ENCODE results near the gene MEG3. TPM values are rescaled to one million over a fixed set of nuclear protein-coding genes. Genes with fewer than 3 reads are reported as not detected.

The MEG3 gene
- total RNA-seq, 1 experiment from 2014 or later, result not detected

DNA sequence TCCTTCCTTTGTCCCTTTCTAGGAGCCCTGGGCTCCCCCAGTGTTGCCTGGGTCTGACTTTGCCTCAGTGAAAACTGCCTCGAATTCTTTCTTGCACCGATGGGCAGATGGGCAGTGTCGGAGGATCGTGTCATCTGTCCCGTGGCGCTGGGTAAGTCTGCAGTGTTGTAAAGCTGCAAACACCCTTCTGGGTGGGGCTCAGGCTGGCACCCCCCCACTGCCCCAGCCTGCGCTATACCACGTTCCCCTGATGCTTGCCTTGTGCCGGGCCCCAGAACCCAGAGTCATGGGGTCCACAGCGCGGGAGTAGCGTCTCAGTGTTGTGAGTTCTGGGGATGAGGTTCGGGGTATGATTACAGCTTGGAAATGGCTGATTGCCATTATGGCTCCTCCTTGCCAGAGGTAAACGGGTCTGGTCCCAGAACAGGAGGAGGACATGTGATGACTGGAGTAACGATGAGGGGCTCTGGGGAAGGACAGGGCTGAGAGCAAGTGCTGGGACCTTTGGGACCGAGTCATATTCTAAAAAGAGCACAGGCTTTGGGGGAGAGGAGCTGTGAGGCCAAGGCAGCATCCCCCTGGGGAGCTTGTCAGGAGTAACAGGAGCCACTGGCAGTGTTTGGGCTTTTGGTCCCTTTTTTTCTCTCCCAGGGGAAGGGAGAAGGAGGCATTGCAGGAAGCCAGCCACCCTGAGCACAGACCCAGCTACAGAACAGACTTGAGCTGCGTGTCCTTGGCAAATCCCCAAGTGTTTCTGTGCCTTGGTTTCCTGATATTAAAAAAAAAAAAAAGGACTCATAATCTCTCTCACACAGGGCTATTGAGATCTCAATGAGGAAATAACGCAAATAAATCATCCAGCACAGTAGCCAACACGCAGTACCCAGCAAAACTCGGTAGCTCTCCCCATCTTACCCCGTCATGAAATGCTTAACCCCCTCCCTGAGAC is 73.3 kb downstream of the MEG3 start:
- TF ChIP-seq, protein P1, sequence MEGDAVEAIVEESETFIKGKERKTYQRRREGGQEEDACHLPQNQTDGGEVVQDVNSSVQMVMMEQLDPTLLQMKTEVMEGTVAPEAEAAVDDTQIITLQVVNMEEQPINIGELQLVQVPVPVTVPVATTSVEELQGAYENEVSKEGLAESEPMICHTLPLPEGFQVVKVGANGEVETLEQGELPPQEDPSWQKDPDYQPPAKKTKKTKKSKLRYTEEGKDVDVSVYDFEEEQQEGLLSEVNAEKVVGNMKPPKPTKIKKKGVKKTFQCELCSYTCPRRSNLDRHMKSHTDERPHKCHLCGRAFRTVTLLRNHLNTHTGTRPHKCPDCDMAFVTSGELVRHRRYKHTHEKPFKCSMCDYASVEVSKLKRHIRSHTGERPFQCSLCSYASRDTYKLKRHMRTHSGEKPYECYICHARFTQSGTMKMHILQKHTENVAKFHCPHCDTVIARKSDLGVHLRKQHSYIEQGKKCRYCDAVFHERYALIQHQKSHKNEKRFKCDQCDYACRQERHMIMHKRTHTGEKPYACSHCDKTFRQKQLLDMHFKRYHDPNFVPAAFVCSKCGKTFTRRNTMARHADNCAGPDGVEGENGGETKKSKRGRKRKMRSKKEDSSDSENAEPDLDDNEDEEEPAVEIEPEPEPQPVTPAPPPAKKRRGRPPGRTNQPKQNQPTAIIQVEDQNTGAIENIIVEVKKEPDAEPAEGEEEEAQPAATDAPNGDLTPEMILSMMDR (IDR thresholded peaks at IDR 0.05; ENCODE audit: unreplicated experiment), result no peak
- CTCF ChIA-PET, result interaction anchor here (0.7 kb wide), 3 partner anchors 21 to 228 kb away, joined by 4 to 12 read pairs (median 4); no protein-coding TSS in a partner anchor
- no peaks in the 10 kb centered on the region for H3K36me3 Mint-ChIP-seq (ENCODE audit: insufficient read depth, unreplicated experiment)
- intact Hi-C loops (cut with micrococcal nuclease; ENCODE audit: unreplicated experiment), result no loop called here
- no peak overlapping the region for H3K4me3 Mint-ChIP-seq (ENCODE audit: low read depth, unreplicated experiment)
- no TSS peak for BruUV-seq (replicated peaks)
- peaks cover 40% of the 10 kb centered on the region for H3K4me1 Mint-ChIP-seq (ENCODE audit: low read depth, unreplicated experiment)
- no peak for DNase-seq
- no peaks in the 10 kb centered on the region for H3K27me3 Mint-ChIP-seq (ENCODE audit: unreplicated experiment)
- H3K27ac Mint-ChIP-seq (ENCODE audit: unreplicated experiment), result no peak overlapping the region
- no peaks in the 10 kb centered on the region for H3K9me3 Mint-ChIP-seq (ENCODE audit: low read depth, unreplicated experiment)

DNA sequence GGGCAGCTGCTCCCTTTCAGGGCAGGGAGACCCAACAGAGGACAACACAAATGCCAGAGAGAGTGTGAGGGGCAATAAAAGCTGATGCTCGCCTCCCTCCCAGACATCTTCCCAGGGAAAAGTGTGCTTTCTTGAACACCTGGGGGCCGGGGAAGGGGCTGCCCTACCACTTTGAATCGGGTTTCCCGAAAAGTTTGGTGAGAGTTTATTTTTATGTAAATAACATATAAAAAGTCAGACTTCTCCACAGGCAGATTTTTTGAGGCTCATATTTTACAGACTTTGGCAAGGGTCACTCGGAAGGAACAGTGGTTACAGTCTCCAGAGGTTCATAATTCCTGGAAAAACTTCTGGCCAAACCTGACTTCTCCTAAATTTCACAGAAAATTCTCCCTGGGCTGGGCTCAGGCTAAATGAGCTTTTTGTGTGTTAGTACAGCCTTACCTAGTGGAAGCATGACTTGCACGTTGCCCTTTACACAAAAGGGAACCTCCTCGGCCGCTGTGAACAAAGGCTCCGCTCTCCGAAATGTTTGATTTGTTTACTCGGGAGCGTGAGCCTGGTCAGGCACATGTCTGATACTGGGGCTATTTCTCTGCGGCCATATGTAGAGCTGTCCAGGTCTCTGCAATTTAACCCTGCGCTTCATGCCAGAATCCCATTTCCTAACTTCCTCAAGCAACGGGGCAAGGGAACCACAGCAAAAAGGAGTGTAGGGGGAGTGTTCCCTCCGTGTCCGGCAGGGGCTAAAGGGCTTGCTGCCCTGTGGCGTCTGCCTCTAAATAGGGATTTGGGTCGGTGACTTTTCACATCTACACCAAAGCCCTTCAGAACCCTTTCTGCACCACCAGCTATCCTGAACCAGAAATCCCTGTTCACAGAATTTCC is 74.2 kb downstream of the MEG3 start:
- CTCF ChIA-PET, result interaction anchor here (0.7 kb wide), 1 partner anchor 22 kb away, joined by 4 read pairs; no protein-coding TSS in a partner anchor
- no peaks in the 10 kb centered on the region for H3K27me3 Mint-ChIP-seq (ENCODE audit: unreplicated experiment)

DNA sequence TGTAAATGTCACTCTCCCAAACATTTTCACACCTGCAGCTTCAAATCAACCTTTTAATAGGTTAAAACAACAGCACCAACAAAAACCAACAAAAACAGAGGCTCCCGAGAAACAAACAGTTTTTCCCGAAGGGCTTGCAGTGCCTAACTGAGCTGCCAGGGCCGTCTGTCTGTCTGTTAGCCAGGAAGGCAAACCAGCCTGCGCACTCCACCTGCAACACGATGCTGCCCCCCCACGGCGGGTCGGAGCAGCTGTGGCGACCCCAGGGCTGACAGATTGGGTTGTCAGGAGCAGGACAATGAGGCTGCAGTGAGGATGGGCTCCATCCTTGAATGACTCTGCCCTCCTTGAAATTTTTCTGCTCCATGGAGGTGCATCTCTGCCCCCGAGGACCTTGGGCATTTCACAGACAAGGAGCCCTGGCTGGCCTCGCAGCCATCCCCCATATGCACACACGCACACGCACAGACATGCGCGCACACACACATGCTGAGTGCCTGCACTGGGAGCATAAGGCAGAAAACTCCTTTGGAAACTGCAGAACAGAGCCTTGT is 75.0 kb downstream of the MEG3 start:
- Mint-ChIP-seq H3K27me3 (ENCODE audit: unreplicated experiment) (no peaks in the 10 kb centered on the region), H3K4me3 (ENCODE audit: low read depth, unreplicated experiment) (peak overlapping the region; percentile 37), H3K27ac (ENCODE audit: unreplicated experiment) (peak overlapping the region; percentile 17)

More for the DNA sequence above, 74.2 kb downstream of the MEG3 start:
- peak overlapping the region; percentile 37 for H3K4me3 Mint-ChIP-seq (ENCODE audit: low read depth, unreplicated experiment)
- TF ChIP-seq, protein P1 (IDR thresholded peaks at IDR 0.05; ENCODE audit: unreplicated experiment), result no peak
- no peaks in the 10 kb centered on the region for H3K9me3 Mint-ChIP-seq (ENCODE audit: low read depth, unreplicated experiment)
- intact Hi-C loops (cut with micrococcal nuclease; ENCODE audit: unreplicated experiment), result loop anchor here (10.0 kb wide), 1 partner anchor 735 kb away; no protein-coding TSS in a partner anchor
- H3K4me1 Mint-ChIP-seq (ENCODE audit: low read depth, unreplicated experiment), result peaks cover 40% of the 10 kb centered on the region
- no peak for DNase-seq
- BruUV-seq (replicated peaks), result no TSS peak
- peak overlapping the region; percentile 17 for H3K27ac Mint-ChIP-seq (ENCODE audit: unreplicated experiment)
- peaks cover 6% of the 10 kb centered on the region for H3K36me3 Mint-ChIP-seq (ENCODE audit: insufficient read depth, unreplicated experiment)

More for the DNA sequence above, 75.0 kb downstream of the MEG3 start:
- CTCF ChIA-PET, result no interaction called here
- TF ChIP-seq, protein P1 (IDR thresholded peaks at IDR 0.05; ENCODE audit: unreplicated experiment), result no peak
- peak; percentile 68 for DNase-seq
- H3K9me3 Mint-ChIP-seq (ENCODE audit: low read depth, unreplicated experiment), result no peaks in the 10 kb centered on the region
- no TSS peak for BruUV-seq (replicated peaks)
- peaks cover 6% of the 10 kb centered on the region for H3K36me3 Mint-ChIP-seq (ENCODE audit: insufficient read depth, unreplicated experiment)
- intact Hi-C loops (cut with micrococcal nuclease; ENCODE audit: unreplicated experiment), result loop anchor here (10.0 kb wide), 1 partner anchor 734 kb away; no protein-coding TSS in a partner anchor
- peaks cover 48% of the 10 kb centered on the region for H3K4me1 Mint-ChIP-seq (ENCODE audit: low read depth, unreplicated experiment)

All from Calu3 (cell line).